Tibial nerve (tissue), 4 donors: ENCODE data around the gene ADGRL3. TPM values are rescaled to one million over a fixed set of nuclear protein-coding genes. Genes with fewer than 3 reads are reported as not detected.
A peak's percentile ranks its signal among the peaks of the same experiment; 100 is the strongest.

Source experiments
- DNase-seq, 2 donors: peaks; one replicate each; pipeline ENCODE4 v3.0.0-alpha.2; 2019; ENCODE audit warnings: low spot score in 2 of 2
- H3K27ac ChIP-seq, 4 donors: fragments of 200-600 bp; sonication (generic) in 3 of 4; one replicate each; pipeline ENCODE4 v1.5.1; 2017 to 2019; ENCODE audit warnings: mild to moderate bottlenecking in 1 of 4
- H3K27me3 ChIP-seq, 2 donors: fragments of 200-600 bp; sonication (generic) in 1 of 2; one replicate each; pipeline versions ENCODE4 v1.5.1 to v1.6.0; 2017 to 2019
- H3K36me3 ChIP-seq, 3 donors: fragments of 200-600 bp; sonication (generic); one replicate each; pipeline ENCODE4 v1.5.1; 2018 to 2019
- H3K4me1 ChIP-seq, 4 donors: fragments of 200-600 bp; sonication (generic) in 3 of 4; one replicate each; pipeline ENCODE4 v1.5.1; 2017 to 2019
- H3K4me3 ChIP-seq, 4 donors: fragments of 200-600 bp; sonication (generic) in 3 of 4; one replicate each; pipeline ENCODE4 v1.5.1; 2017 to 2019; ENCODE audit warnings: mild to moderate bottlenecking in 1 of 4, moderate library complexity in 1 of 4
- H3K9me3 ChIP-seq, 4 donors: fragments of 200-600 bp; sonication (generic) in 3 of 4; one replicate each; pipeline ENCODE4 v1.5.1; 2017 to 2019
- EP300 ChIP-seq, 2 donors: sonication (generic); formaldehyde crosslinking; IDR thresholded peaks; one replicate each; pipeline ENCODE4 v1.6.1; 2017; ENCODE audit warnings: antibody characterized with exemption in 2 of 2, mild to moderate bottlenecking in 1 of 2
- POLR2A ChIP-seq, 2 donors: fragments of 450-650 bp; IDR thresholded peaks; one replicate each; pipeline ENCODE4 v1.6.1; 2017; ENCODE audit warnings: antibody characterized with exemption in 2 of 2, mild to moderate bottlenecking in 2 of 2, moderate library complexity in 2 of 2
- WGBS, 2 donors: methylation state at CpG; one replicate each; pipeline ENCODE4 v1.1.5; 2018; 5-methylcytosine and 5-hydroxymethylcytosine counted together
- total RNA-seq, 4 donors: library from RNA; depleted of rRNA; stranded (reverse); fragments of >200 nt; gene quantifications; one replicate each; pipeline ENCODE4 v1.1.0, GENCODE V29; 2016
- TF ChIP-seq, protein P1 (sequence below), 5 experiments: fragments of 200-600 bp in 3 of 5; fragments of 450-650 bp in 2 of 5; sonication (generic) in 3 of 5; IDR thresholded peaks; one replicate each; pipeline ENCODE4 v1.5.1; 2016 to 2019; ENCODE audit warnings: antibody characterized with exemption in 5 of 5, mild to moderate bottlenecking in 3 of 5, moderate library complexity in 2 of 5

Gene ADGRL3
- total RNA-seq, 4 donors from 2014 or later: 20.1 to 51.3 (median 28.2) TPM

DNA sequence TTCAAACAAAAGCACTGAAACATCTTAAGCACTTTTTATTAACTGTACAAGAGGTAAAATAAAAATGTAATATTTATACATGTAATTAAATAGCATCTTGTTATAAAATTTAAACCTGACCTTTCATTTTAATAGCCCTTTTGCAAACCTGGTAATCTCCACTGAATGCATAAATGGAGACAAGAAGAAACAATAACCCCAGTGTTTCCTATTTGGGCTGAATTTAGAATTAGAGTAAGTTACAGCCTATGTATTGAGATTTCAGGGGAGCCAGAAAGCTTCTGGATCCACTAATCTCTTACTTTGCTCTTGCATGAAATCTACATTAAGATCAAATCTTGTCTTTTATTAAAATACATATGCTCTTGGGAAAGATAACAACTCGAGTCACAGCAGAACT, 261.8 kb downstream of the ADGRL3 start:
- Histone ChIP-seq H3K27me3 (no peaks in the 10 kb centered on the region), H3K27ac (no peak overlapping the region), H3K9me3 (no peaks in the 10 kb centered on the region), H3K4me1 (peaks cover 0 to 10% (median 0%) of the 10 kb centered on the region in 4 donors), H3K4me3 (no peak overlapping the region), H3K36me3 (no peaks in the 10 kb centered on the region)
- no peak for DNase-seq
- TF ChIP-seq, protein P1, sequence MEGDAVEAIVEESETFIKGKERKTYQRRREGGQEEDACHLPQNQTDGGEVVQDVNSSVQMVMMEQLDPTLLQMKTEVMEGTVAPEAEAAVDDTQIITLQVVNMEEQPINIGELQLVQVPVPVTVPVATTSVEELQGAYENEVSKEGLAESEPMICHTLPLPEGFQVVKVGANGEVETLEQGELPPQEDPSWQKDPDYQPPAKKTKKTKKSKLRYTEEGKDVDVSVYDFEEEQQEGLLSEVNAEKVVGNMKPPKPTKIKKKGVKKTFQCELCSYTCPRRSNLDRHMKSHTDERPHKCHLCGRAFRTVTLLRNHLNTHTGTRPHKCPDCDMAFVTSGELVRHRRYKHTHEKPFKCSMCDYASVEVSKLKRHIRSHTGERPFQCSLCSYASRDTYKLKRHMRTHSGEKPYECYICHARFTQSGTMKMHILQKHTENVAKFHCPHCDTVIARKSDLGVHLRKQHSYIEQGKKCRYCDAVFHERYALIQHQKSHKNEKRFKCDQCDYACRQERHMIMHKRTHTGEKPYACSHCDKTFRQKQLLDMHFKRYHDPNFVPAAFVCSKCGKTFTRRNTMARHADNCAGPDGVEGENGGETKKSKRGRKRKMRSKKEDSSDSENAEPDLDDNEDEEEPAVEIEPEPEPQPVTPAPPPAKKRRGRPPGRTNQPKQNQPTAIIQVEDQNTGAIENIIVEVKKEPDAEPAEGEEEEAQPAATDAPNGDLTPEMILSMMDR (IDR thresholded peaks at IDR 0.05): no peak
- TF ChIP-seq POLR2A (IDR thresholded peaks at IDR 0.05) (no peak), EP300 (IDR thresholded peaks at IDR 0.05) (no peak)
- WGBS, 2 donors: 60 to 69% methylated on average over 1 of the region's 1 CpG

DNA sequence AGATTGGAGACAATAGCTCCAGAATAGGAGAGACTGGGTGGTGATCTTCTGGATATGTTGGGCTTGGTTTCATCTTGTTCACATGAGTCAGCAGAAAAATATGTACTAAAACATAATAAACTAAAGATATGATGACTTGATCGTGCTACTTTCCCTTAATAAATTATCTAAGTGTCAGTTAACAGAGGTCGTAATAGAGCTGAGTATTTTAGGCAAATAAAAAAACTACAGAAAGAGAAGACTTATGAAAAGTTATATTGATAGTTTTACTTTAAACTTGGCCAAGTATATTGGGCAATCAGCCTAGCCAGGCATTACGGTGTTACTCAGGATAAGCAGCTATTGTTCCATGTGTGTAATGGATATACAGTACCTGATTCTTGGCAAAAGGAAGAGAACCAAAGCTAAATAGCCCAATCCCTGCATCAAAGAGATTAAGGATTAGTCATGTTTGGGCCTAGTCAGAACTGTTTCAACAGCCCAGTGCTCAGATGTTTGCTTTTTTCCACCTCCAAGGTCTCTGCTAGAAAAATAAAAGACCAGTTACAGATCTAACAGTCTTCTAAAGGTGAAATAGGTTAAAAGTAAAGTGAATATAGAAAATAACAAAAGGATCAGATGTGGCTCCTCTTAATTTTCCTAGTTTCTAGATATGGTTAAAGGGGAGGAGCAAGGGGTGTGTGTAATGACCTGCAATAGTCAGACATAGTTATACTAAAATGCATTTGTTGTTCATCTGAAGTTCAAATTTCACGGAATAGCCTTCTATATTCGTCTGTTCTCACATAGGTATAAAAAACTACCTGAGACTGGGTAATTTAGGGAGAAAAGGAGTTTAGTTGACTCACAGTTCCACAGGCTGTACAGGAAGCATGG, 262.6 kb downstream of the ADGRL3 start:
- Histone ChIP-seq H3K27me3 (no peaks in the 10 kb centered on the region), H3K36me3 (no peaks in the 10 kb centered on the region), H3K4me1 (peaks cover 0 to 10% (median 0%) of the 10 kb centered on the region in 4 donors), H3K9me3 (no peaks in the 10 kb centered on the region), H3K4me3 (no peak overlapping the region), H3K27ac (peak overlapping the region in 1 of 4 donors; percentile 5)
- TF ChIP-seq POLR2A (IDR thresholded peaks at IDR 0.05): no peak
- TF ChIP-seq, protein P1 (IDR thresholded peaks at IDR 0.05): no peak
- TF ChIP-seq EP300 (IDR thresholded peaks at IDR 0.05): no peak
- 41 to 45% methylated on average over 5 of the region's 5 CpGs for WGBS, 2 donors
- DNase-seq: no peak

DNA sequence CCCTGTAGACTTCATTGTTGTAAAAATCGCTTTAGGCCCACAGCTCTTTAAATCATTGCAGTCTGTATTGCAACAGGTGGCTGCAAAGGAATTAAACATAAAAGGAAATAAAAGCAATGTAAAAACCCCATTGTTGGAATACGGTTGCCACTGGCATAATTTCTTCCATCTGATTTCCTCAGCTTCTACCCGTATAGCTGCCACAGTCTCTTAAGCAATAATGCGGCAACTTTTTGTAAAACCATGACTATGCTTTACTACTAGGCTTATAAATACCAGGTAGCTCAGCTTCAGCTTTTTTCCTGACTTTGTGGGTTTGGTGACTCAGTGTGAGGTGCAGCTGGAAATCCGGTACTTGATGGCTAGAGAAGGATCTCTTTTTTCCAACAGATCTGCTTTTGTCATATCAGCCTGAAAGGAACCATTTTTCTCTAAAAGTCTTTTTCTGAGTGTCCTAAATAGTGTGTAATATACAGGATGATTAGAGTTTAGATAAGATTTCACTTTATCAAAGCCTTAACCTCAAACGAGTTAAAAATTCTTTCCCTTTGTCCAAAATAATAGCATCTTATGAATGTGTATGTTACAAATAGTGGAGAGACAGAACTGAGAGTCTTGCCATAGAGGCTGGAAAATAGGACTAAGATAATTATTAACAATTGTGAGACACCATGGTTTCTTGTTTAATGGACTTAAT, 268.0 kb downstream of the ADGRL3 start:
- 47% methylated on average over 6 of the region's 6 CpGs for WGBS, 2 donors
- H3K9me3 ChIP-seq: no peaks in the 10 kb centered on the region
- peak overlapping the region in 2 of 4 donors; percentile 32 to 38 for H3K27ac ChIP-seq
- no peak overlapping the region for H3K4me3 ChIP-seq
- TF ChIP-seq EP300 (IDR thresholded peaks at IDR 0.05) (no peak), POLR2A (IDR thresholded peaks at IDR 0.05) (no peak)
- TF ChIP-seq, protein P1 (IDR thresholded peaks at IDR 0.05): no peak
- H3K36me3 ChIP-seq: no peaks in the 10 kb centered on the region
- H3K4me1 ChIP-seq: no peaks in the 10 kb centered on the region
- no peaks in the 10 kb centered on the region for H3K27me3 ChIP-seq
- no peak for DNase-seq

DNA sequence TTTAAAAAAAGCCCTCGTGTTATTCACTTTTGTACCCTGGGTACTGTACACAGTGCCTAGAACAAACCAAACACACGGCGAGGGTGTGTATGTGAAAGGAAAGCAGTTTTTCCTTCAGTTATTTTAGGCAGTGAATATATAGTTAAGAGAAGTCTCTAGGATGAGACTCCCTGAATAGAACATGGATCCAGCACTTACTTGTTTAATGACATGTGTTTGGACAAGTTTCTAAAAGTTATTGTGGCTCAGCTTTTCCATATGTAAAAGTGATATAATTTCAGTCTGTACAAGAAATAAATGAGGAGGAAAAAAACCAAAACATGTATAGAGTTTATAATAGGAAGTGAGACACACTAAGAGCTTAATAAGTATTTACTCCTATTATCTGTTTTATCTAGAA, 273.2 kb downstream of the ADGRL3 start:
- WGBS, 2 donors: 79 to 80% methylated on average over 3 of the region's 3 CpGs
- DNase-seq: no peak
- Histone ChIP-seq H3K27me3 (no peaks in the 10 kb centered on the region), H3K27ac (no peak overlapping the region), H3K9me3 (no peaks in the 10 kb centered on the region), H3K4me1 (peaks cover 0 to 9% (median 2%) of the 10 kb centered on the region in 4 donors), H3K4me3 (no peak overlapping the region), H3K36me3 (no peaks in the 10 kb centered on the region)
- TF ChIP-seq POLR2A (IDR thresholded peaks at IDR 0.05) (no peak), EP300 (IDR thresholded peaks at IDR 0.05) (no peak)
- TF ChIP-seq, protein P1 (IDR thresholded peaks at IDR 0.05): no peak

DNA sequence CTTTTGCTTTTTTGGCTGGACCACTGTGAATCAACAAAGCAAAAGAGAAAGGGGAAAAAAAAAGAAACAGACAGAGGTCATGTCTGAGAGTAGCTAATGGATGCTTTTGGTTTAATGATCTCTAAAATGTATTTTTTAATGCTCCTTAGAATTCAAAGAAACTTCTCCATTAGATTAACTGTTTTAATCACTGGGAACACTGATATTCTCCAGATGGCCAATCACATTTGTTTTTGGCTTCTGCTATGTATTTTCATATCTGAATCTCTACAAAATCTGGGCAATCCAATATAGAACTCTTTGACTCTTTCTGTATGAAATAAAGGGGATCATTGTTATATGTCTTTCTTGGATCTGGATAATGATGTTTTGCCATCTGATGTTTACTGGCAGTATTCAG, 278.2 kb downstream of the ADGRL3 start:
- Histone ChIP-seq H3K27ac (no peak overlapping the region), H3K27me3 (no peaks in the 10 kb centered on the region), H3K4me3 (no peak overlapping the region), H3K4me1 (peaks cover 0 to 9% (median 2%) of the 10 kb centered on the region in 4 donors), H3K36me3 (no peaks in the 10 kb centered on the region), H3K9me3 (no peaks in the 10 kb centered on the region)
- no peak for TF ChIP-seq POLR2A (IDR thresholded peaks at IDR 0.05)
- TF ChIP-seq, protein P1 (IDR thresholded peaks at IDR 0.05): no peak
- no peak for TF ChIP-seq EP300 (IDR thresholded peaks at IDR 0.05)
- DNase-seq: no peak
